WERI-Rb-1 (cell line): ENCODE data around the gene UBA6.

Experiments used
- DNase-seq: peaks from one replicate; pipeline ENCODE4 v3.0.0-alpha.2; 2020
- H3K27ac ChIP-seq: fragments of 250-450 bp; sonication (Bioruptor Pico); 2 replicates; pipeline ENCODE4 v1.5.1; 2020; ENCODE audit warnings: mild to moderate bottlenecking, moderate library complexity
- H3K27me3 ChIP-seq: fragments of 250-450 bp; sonication (Bioruptor Pico); 2 replicates; pipeline ENCODE4 v1.5.1; 2021; ENCODE audit warnings: mild to moderate bottlenecking, low read depth, moderate library complexity; ENCODE audit not compliant: insufficient read depth, severe bottlenecking
- H3K36me3 ChIP-seq: fragments of 250-450 bp; sonication (Bioruptor Pico); 2 replicates; pipeline ENCODE4 v1.5.1; 2020; ENCODE audit warnings: mild to moderate bottlenecking, moderate library complexity
- H3K4me3 ChIP-seq: 2 replicates; pipeline ENCODE4 v1.5.1; 2011; ENCODE audit warnings: low read depth, mild to moderate bottlenecking, control low read depth, low read length
- H3K9me3 ChIP-seq: fragments of 250-450 bp; sonication (Bioruptor Pico); 2 replicates; pipeline ENCODE4 v1.5.1; 2021; ENCODE audit warnings: mild to moderate bottlenecking, moderate library complexity; ENCODE audit not compliant: severe bottlenecking
- CTCF ChIP-seq: IDR thresholded peaks from 2 replicates; pipeline ENCODE4 v1.5.1; 2011; ENCODE audit warnings: low read depth, mild to moderate bottlenecking, control low read depth, inconsistent platforms, low read length

The UBA6 gene

GRCh38 chr4:67719953-67720617 lies 19.1 kb upstream of the UBA6 start:
- no peaks in the 10 kb centered on the region for H3K27me3 ChIP-seq
- no peak for DNase-seq
- no peak overlapping the region for H3K27ac ChIP-seq
- H3K4me3 ChIP-seq = no peak overlapping the region
- H3K9me3 ChIP-seq = no peaks in the 10 kb centered on the region
- H3K36me3 ChIP-seq = no peaks in the 10 kb centered on the region
- TF ChIP-seq CTCF = no peak

GRCh38 chr4:67718848-67719247 lies 17.9 kb upstream of the UBA6 start:
- Histone ChIP-seq H3K27me3 (no peaks in the 10 kb centered on the region), H3K9me3 (no peaks in the 10 kb centered on the region), H3K27ac (no peak overlapping the region), H3K4me3 (no peak overlapping the region), H3K36me3 (no peaks in the 10 kb centered on the region)
- DNase-seq = no peak
- no peak for TF ChIP-seq CTCF

- no peak for DNase-seq
- no peak overlapping the region for H3K27ac ChIP-seq
- H3K9me3 ChIP-seq = no peaks in the 10 kb centered on the region
- H3K36me3 ChIP-seq = no peaks in the 10 kb centered on the region
- no peak for TF ChIP-seq CTCF
- H3K4me3 ChIP-seq = no peak overlapping the region
- H3K27me3 ChIP-seq = no peaks in the 10 kb centered on the region
Measured at GRCh38 chr4:67717586-67717985, 16.6 kb upstream of the UBA6 start.

- H3K9me3 ChIP-seq = no peaks in the 10 kb centered on the region
- no peak overlapping the region for H3K27ac ChIP-seq
- no peaks in the 10 kb centered on the region for H3K36me3 ChIP-seq
- TF ChIP-seq CTCF = peak; percentile 13; the same call in 1 of the 2 replicates
- DNase-seq = no peak
- no peaks in the 10 kb centered on the region for H3K27me3 ChIP-seq
- no peak overlapping the region for H3K4me3 ChIP-seq
Measured at GRCh38 chr4:67714955-67715354, 14.0 kb upstream of the UBA6 start.

GRCh38 chr4:67714248-67714583 lies 13.3 kb upstream of the UBA6 start:
- Histone ChIP-seq H3K27me3 (no peaks in the 10 kb centered on the region), H3K4me3 (no peak overlapping the region), H3K36me3 (no peaks in the 10 kb centered on the region), H3K27ac (no peak overlapping the region), H3K9me3 (no peaks in the 10 kb centered on the region)
- no peak for TF ChIP-seq CTCF
- no peak for DNase-seq

GRCh38 chr4:67713529-67714247 lies 12.7 kb upstream of the UBA6 start:
- Histone ChIP-seq H3K27ac (no peak overlapping the region), H3K27me3 (no peaks in the 10 kb centered on the region), H3K4me3 (no peak overlapping the region), H3K9me3 (no peaks in the 10 kb centered on the region), H3K36me3 (no peaks in the 10 kb centered on the region)
- no peak for TF ChIP-seq CTCF
- no peak for DNase-seq
